GM18909 (cell line): ENCODE results near the gene LAMB4.

Experiments
- ATAC-seq: cut with Tn5 transposase; IDR thresholded peaks from one replicate; pipeline ENCODE4 v1.9.1; 2021; ENCODE audit warnings: mild to moderate bottlenecking; ENCODE audit not compliant: unreplicated experiment, poor library complexity

Gene LAMB4

DNA sequence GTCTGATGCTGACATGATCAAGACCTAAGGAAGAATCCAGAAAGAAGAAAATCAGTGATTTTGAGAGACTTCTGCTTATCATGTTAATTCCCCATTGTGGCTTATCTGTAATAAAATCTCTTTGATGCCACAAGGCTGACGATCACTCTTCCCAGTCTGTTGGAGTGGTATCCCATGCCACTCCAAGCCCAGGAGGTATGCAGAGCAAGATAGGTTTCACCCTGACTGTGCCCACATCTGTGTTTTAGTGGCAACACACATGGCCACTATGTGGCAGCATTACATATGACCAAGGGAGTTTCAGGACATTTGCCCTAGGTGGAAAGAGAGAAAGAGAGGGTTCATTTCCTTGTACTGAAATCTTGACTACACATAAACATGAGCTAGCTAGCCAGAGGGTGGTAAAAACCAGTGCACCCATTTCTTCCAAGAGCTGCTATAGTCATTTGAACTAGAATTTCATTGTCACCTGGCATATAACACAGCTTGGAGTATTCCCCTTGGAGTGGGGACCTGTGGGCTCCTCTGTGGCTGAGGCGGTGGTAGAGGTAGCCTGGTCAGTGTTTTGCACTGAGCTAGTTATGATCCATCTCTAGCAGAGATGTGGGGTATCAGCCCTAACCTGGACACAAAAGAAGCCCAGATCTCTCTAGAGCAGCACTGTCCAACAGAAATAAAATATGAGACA lies 20.8 kb downstream of the LAMB4 start:
- ATAC-seq = peak; percentile 56

DNA sequence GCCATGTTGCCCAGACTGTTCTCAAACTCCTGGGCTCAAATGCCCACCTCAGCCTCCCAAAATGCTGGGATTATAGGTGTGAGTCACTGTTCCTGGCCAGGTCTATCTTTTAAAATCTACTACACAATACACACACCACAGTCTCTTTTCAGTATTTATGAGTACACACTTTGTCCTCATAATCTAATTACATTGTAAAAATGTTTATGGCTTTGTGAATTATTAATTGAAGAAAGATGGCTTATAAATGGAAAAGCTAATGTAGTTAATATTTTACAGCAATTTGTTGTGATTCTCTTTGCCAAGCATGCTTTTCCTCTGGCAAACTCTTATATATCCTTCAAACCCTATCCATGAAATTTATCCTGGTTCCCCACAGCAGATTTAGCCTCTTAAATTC lies 22.0 kb downstream of the LAMB4 start:
- ATAC-seq = no peak

DNA sequence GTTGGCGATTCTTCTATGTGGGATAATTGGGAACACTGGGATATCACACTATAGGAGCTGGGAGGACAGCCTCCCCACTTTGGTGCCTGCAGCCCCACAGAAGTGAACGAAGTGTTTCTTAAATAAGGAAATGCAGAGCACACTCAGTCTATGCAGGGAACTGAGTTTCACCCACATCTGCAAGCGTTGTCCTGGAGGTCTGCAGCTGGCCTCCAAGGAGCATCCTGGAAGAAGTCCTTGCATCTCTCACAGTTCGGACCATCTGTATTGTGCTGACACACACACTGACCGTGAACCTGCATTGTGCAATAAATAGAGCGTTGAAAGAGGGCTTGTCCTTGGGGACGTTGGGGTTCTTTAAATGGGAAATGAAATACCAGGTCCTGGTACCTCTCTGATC lies 25.8 kb downstream of the LAMB4 start:
- no peak for ATAC-seq

GRCh38 chr7:108103558-108104298 lies 26.4 kb downstream of the LAMB4 start:
- no peak for ATAC-seq

DNA sequence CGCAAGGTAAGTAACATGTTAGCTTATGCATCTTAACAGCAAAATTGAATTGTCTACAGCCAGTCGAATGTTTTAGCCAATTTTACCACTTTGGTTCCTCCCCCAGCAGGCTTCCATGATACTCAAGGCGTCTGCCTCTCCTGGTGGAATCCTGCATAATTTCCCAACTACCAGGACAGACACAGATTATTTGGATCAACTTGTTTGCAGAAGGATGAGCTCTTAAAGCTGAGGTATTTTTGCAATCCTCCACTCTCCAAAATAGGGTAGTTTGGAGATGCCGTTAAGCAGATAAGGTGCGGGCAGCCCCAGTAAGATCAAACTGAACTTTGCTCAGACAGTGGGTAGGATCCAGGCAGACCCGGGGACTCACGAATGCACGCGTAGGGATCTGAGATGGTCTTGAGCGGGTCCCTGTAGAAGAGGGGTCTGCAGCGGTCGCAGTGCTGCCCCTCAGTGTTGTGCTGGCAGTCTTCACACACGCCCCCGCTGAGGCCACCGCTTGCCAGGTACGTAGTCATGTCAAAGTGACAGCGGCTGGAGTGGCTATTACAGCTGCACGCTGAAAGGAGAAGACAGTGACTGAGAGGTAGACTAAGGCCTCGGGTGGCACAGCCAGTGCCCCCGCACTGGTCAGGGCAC lies 27.4 kb downstream of the LAMB4 start:
- ATAC-seq = no peak

- ATAC-seq = no peak
These were observed 28.4 kb downstream of the LAMB4 start for GRCh38 chr7:108101759-108102158.

- ATAC-seq = no peak
These were observed 30.4 kb downstream of the LAMB4 start for GRCh38 chr7:108099713-108100112.

DNA sequence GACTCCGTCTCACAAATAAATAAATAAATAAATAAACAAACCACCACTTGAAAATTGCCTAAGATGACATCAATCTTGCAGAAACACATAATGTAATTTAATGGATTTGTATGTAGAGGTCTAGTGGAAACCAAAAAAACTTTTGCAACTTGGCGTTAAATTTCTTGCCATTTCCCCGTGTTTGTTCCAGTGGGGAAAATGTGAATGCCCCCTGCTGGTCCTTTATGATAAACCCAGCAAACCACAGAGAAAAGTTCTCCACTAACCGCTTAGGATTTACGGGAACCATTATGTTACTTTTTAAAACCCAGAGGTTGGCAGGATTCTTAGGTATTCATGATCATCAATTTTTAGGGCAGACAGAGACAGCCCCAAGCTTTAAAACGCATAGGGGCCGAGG lies 32.5 kb downstream of the LAMB4 start:
- no peak for ATAC-seq

- ATAC-seq = no peak
These were observed 33.2 kb downstream of the LAMB4 start for GRCh38 chr7:108096996-108097395.

DNA sequence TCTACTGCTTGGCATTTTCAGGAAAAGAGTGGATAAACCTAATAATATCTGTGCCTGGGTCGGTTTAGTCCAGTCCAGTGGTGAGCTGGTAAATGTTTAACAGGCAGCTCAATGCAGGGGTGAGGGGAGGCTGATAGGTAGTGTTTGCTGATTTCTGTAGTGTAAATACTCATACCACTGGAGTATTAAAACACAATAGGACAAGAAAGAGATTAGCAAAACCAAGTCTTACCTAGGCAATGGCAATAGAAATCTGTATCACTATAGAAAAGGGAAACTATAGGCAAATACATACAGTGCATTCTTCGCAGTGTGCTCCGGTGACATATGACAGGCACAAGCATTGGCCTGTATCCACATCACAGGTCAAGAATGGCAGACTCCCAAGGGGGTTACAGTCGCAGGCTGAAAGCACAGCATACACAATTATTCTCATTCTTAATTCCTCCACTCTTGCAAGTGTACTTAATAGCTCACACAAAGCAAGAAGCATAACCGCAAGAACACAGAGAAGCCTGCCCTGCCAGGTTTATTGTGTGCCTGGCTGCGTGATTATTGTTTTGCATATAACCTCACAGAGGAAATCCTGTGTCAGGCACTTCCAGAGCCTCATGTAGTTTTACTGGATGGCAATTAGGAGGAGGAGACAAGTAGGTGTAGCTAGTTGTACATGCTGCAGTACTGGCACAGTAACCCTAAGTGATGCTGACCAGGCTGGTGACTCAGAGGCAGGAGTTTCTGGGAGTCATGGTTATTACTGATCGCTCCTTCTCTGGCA lies 35.0 kb downstream of the LAMB4 start:
- ATAC-seq = no peak

- ATAC-seq = no peak
These were observed 35.8 kb downstream of the LAMB4 start for GRCh38 chr7:108094346-108094745.

DNA sequence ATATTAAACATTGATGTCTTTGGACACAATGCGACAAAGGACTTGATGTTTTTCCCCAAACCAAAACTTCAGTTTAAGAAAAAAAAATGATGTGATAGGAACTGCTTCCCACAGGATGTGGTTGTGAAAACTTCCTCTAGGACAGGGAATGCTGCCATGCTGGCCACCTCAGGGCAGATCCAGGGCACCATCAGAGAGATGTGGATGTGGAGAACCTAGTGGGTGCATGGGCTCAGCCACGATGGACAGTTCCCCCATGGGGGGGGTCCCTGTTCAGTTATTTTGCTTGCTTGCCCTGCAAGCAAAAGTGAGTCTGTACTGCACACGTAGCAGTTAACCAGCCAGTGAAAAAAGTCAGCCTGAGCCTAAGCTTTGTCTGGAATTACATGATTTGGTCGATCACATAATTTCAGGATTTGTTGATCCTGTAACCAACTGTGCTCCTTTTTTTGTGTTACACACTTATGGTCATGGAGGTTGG lies 36.3 kb downstream of the LAMB4 start:
- no peak for ATAC-seq

DNA sequence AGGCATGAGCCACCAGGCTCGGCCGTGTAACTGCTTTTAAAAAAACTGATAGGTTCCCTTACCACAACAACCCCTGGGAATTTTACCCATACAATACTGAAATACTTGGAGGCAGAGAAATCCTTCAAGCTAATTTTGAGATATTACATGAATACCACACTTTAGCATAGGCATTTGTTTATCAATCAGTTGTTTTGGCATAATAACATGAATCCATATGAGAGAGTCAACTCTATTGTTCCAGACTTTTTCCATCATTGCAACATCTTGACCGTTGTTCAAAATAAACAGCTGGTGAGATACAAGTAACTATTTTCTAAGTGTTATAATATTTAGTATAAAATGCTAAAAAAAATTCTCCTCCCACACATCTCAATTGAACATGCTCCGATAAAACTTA lies 36.8 kb downstream of the LAMB4 start:
- ATAC-seq = no peak

DNA sequence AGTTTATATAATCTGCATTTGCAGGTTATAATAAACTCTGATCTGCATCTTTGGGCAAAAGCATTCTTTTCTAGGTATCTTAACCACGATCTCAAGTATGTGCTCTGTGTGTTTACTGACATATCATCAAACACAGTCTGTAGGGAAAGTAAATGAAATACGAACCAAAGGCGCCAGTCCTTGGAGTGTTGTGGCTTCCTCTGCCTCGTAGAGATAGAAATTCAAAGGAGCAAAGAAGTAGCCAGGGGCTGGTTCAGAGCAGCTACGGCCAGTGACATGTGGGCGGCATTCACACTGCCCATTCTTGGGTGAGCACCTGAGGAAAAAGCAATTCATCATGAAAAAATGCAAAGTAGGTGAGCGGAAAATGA lies 38.7 kb downstream of the LAMB4 start:
- ATAC-seq = no peak

DNA sequence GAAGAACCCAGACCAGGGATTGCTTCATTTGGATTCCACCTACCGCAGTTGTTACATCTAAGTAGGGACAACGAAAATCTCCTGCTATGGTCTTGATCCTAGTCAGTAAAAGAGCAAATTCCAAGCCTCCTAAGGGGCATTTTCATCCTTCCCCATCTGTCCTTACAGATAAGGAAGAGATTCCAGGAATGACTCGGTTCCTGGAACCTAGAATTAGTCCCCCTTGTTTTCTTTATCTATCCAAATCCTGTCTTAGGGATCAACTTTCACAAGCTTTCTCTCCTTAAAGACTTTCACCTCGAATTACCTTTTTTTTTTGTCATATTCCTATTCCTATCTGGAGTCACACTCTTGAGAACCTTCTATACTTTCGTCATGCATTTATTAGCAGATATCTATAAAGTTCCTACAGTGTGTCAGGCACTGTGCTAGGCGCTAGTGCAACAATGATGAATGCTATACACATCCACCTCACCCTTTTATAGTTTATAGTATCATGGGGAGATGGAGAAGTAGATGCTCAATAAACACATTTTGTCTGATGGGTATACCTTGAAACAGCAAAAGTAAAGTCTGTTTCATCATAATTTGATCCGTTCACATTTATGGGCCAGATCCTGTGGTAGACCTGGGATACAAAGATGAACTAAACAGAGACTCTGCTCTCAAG lies 39.2 kb downstream of the LAMB4 start:
- no peak for ATAC-seq

- ATAC-seq = no peak
These were observed 40.8 kb downstream of the LAMB4 start for GRCh38 chr7:108089381-108089780.

- no peak for ATAC-seq
These were observed 41.4 kb downstream of the LAMB4 start for GRCh38 chr7:108088729-108089128.

DNA sequence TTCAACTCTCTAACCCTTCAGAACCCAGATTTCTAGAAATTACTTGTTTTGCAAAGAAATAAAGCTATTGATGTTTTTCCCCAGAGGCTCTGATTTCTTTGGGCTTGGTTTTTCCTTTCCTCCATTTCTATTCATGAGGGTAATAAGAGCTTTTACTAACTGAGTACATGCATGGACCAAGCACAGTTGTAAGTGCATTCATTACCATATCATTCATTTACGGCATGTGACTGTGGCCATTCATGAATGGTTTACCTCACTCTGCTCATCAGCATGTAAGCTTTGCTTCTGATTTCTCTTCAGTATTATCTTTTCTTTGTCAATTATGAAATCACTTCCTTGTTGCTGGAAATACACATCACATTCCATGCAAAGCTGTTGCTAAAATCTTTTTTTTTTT lies 42.4 kb downstream of the LAMB4 start:
- no peak for ATAC-seq

DNA sequence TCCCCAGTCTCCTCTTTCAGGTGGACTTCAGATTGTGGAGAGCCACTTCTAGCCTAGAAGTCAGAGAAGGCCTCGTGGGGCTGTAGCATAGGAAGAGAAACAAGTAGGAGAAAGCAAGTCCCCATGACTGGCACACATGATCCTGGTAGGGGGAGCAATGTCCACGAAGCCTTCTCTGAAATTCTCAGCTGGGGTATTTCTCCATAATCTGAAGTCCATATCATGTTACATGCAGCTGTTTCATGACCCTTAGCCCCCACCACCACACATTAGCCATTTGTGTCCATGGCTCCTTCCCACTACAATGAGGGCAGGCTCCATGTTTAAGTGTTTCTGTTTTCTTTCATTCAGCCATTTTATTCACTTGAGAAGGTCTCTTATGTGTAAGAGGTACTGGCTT lies 43.2 kb downstream of the LAMB4 start:
- no peak for ATAC-seq

DNA sequence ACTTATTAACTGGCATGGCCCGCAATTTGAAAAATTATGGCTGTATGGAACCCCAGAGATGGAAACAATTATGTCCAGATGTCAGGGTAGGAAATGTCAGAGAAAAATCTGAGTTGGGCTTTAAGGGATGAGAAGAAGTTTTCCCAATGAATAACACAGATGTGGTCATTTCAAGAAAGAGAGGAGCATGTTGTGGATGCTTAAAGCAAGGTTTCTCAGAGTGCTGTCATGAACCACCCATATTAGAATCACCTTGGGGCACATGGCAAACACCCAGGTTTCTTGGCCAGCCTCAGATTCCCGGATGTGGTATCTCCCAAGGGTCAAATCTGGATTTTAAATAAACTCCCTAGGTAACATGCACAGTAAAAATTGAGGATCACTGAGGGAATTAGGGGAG lies 43.6 kb downstream of the LAMB4 start:
- no peak for ATAC-seq
